ENCODE results near the gene RNPC3. TPM values are rescaled to one million over a fixed set of nuclear protein-coding genes. Genes with fewer than 3 reads are reported as not detected.

Gene RNPC3
- total and polyA plus RNA-seq, 9 of the 15 experiments (the other 6 are each of a cell fraction or from before 2014, with no cell fraction given), result 5.4 to 31.4 (median 17.1) TPM

DNA sequence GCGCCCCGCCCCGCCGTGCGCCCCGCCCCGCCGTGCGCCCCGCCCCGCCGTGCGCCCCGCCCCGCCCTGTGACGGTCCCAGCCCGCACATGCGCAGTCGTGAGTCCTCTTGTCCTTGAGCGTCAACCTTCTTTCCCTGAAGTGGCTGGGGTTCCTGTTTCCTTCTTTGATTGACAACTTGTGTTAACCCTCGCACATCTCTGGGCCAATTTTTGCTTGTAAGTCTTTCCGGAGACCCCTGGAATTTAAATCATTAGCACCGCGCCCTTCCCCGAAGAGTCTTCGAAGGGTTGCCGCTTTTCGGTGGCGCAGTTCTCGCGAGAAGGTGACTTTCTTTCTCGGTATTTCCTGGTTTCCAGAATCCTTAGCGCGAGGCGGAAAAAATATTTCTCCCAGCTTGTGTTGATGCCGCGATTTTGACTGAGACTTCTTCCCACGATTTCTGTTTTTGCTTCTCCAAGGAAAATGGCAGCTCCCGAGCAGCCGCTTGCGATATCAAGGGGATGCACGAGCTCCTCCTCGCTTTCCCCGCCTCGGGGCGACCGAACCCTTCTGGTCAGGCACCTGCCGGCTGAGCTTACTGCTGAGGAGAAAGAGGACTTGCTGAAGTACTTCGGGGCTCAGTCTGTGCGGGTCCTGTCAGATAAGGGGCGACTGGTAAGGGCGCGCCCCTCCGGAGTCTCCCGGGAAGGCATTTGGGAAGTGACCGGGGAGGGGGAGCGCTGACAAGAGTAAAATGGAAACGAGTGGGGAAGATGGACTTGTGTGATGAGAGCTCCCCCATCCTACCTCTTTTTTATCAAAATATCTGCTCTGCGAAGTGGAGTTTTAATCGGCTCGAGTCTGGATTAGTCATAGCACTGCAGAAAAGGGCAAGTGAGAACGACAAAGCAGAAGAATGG, at the start of gene RNPC3 (continued):
- TF ChIP-seq, protein P1, sequence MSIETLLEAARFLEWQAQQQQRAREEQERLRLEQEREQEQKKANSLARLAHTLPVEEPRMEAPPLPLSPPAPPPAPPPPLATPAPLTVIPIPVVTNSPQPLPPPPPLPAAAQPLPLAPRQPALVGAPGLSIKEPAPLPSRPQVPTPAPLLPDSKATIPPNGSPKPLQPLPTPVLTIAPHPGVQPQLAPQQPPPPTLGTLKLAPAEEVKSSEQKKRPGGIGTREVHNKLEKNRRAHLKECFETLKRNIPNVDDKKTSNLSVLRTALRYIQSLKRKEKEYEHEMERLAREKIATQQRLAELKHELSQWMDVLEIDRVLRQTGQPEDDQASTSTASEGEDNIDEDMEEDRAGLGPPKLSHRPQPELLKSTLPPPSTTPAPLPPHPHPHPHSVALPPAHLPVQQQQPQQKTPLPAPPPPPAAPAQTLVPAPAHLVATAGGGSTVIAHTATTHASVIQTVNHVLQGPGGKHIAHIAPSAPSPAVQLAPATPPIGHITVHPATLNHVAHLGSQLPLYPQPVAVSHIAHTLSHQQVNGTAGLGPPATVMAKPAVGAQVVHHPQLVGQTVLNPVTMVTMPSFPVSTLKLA (conservative IDR thresholded peaks at IDR 0.05), result peak; percentile 23 to 60; a peak in 2 of 4 replicates
- TF ChIP-seq CXXC5 (CRISPR knock-in tag; IDR thresholded peaks at IDR 0.05), result peak; percentile 68
- TF ChIP-seq HCFC1 (IDR thresholded peaks at IDR 0.05; ENCODE audit: low read depth, low read length), result no peak
- TF ChIP-seq, protein P2, sequence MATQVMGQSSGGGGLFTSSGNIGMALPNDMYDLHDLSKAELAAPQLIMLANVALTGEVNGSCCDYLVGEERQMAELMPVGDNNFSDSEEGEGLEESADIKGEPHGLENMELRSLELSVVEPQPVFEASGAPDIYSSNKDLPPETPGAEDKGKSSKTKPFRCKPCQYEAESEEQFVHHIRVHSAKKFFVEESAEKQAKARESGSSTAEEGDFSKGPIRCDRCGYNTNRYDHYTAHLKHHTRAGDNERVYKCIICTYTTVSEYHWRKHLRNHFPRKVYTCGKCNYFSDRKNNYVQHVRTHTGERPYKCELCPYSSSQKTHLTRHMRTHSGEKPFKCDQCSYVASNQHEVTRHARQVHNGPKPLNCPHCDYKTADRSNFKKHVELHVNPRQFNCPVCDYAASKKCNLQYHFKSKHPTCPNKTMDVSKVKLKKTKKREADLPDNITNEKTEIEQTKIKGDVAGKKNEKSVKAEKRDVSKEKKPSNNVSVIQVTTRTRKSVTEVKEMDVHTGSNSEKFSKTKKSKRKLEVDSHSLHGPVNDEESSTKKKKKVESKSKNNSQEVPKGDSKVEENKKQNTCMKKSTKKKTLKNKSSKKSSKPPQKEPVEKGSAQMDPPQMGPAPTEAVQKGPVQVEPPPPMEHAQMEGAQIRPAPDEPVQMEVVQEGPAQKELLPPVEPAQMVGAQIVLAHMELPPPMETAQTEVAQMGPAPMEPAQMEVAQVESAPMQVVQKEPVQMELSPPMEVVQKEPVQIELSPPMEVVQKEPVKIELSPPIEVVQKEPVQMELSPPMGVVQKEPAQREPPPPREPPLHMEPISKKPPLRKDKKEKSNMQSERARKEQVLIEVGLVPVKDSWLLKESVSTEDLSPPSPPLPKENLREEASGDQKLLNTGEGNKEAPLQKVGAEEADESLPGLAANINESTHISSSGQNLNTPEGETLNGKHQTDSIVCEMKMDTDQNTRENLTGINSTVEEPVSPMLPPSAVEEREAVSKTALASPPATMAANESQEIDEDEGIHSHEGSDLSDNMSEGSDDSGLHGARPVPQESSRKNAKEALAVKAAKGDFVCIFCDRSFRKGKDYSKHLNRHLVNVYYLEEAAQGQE (IDR thresholded peaks at IDR 0.05; ENCODE audit: borderline replicate concordance), result no peak
- TF ChIP-seq, protein P2 (CRISPR knock-in tag; IDR thresholded peaks at IDR 0.05; ENCODE audit: low read depth), result peak; percentile 62; the same call in 1 of the 2 replicates
- TF ChIP-seq FOXJ2 (tag; IDR thresholded peaks at IDR 0.05), result peak; percentile 45; the same call in 1 of the 2 replicates
- no peak for TF ChIP-seq ZNF75A (CRISPR knock-in tag; IDR thresholded peaks at IDR 0.05)
- TF ChIP-seq TEAD4 (IDR thresholded peaks at IDR 0.05; ENCODE audit: low read length), result peak; percentile 42; the same call in 1 of the 2 replicates
- no peak for TF ChIP-seq TEAD4 (CRISPR knock-in tag; IDR thresholded peaks at IDR 0.05; ENCODE audit: borderline replicate concordance)
- TF ChIP-seq MECOM (CRISPR knock-in tag; IDR thresholded peaks at IDR 0.05), result no peak
- TF ChIP-seq ARHGAP35 (IDR thresholded peaks at IDR 0.05; ENCODE audit: partially characterized antibody), result peak; percentile 90
- TF ChIP-seq MTA3 (IDR thresholded peaks at IDR 0.05; ENCODE audit: borderline replicate concordance), result peak; percentile 69; the same call in 1 of the 2 replicates
- TF ChIP-seq CHD2 (IDR thresholded peaks at IDR 0.05; ENCODE audit: low read depth, low read length), result peak; percentile 98
- TF ChIP-seq TBP (optimal IDR thresholded peaks at IDR 0.05; ENCODE audit: low read depth, low read length), result peak; percentile 49
- peak; percentile 38; the same call in 1 of the 2 replicates for TF ChIP-seq NBN (IDR thresholded peaks at IDR 0.05; ENCODE audit: low read depth)
- peak; percentile 35; the same call in 1 of the 2 replicates for TF ChIP-seq XRCC5 (IDR thresholded peaks at IDR 0.05; ENCODE audit: low read depth, low read length)
- TF ChIP-seq ESRRA (IDR thresholded peaks at IDR 0.05; ENCODE audit: borderline replicate concordance, low read depth), result peak; percentile 96
- TF ChIP-seq ZNF174 (CRISPR knock-in tag; IDR thresholded peaks at IDR 0.05), result no peak
- peak; percentile 25; the same call in 1 of the 2 replicates for TF ChIP-seq ZNF121 (CRISPR knock-in tag; conservative IDR thresholded peaks at IDR 0.05)
- peak; percentile 37; the same call in 1 of the 2 replicates for TF ChIP-seq SMARCE1 (IDR thresholded peaks at IDR 0.05)
